Small intestine (tissue), 7 donors: ENCODE data around the gene C10orf143. TPM values are rescaled to one million over a fixed set of nuclear protein-coding genes. Genes with fewer than 3 reads are reported as not detected.

Source experiments
- DNase-seq, 2 donors: peaks; one replicate each; pipeline versions ENCODE4 v3.0.0 to v3.0.0-alpha.2; 2013
- FAIRE-seq: peaks from 2 replicates; lab custom pipeline; 2012; peaks lifted over from hg19 to GRCh38; lab: Jason Lieb, UNC
- H3K27ac ChIP-seq, 3 donors: one replicate each; pipeline ENCODE4 v1.5.1; 2013; ENCODE audit warnings: low read length in 2 of 3, mild to moderate bottlenecking in 2 of 3, control low read depth in 1 of 3, inconsistent platforms in 1 of 3, low read depth in 1 of 3, moderate library complexity in 1 of 3
- H3K27me3 ChIP-seq, 3 donors: one replicate each; pipeline ENCODE4 v1.6.1; 2013; ENCODE audit warnings: low read length in 3 of 3, inconsistent platforms in 1 of 3; ENCODE audit not compliant: control insufficient read depth in 3 of 3, insufficient read depth in 3 of 3
- H3K36me3 ChIP-seq, 3 donors: one replicate each; pipeline ENCODE4 v1.6.1; 2013; ENCODE audit warnings: low read length in 3 of 3, inconsistent platforms in 1 of 3, low read depth in 1 of 3, mild to moderate bottlenecking in 1 of 3, moderate library complexity in 1 of 3; ENCODE audit not compliant: control insufficient read depth in 3 of 3, insufficient read depth in 2 of 3
- H3K4me1 ChIP-seq, 3 donors: one replicate each; pipeline ENCODE4 v1.6.1; 2013; ENCODE audit warnings: low read length in 2 of 3, inconsistent platforms in 1 of 3, low read depth in 1 of 3, mild to moderate bottlenecking in 1 of 3, moderate library complexity in 1 of 3; ENCODE audit not compliant: control insufficient read depth in 3 of 3, insufficient read depth in 2 of 3
- H3K4me3 ChIP-seq, 3 donors: one replicate each; pipeline ENCODE4 v1.5.1; 2013; ENCODE audit warnings: low read length in 3 of 3, control low read depth in 1 of 3, inconsistent platforms in 1 of 3, low read depth in 1 of 3, mild to moderate bottlenecking in 1 of 3, moderate library complexity in 1 of 3
- H3K9me3 ChIP-seq, 2 donors: one replicate each; pipeline ENCODE4 v1.6.1; 2013; ENCODE audit warnings: low read depth in 1 of 2, low read length in 1 of 2; ENCODE audit not compliant: control insufficient read depth in 2 of 2, insufficient read depth in 1 of 2
- WGBS, 3 donors: extraction: QIAGEN DNeasy Blood & Tissue Kit; methylation state at CpG; one replicate each; pipeline ENCODE4 v1.1.7; 2013; 5-methylcytosine and 5-hydroxymethylcytosine counted together
- polyA plus RNA-seq, 4 donors: library from polyadenylated mRNA; stranded (reverse) in 3 of 4; unstranded in 1 of 4; fragments of 200-250 nt in 3 of 4; fragments of 120-200 nt in 1 of 4; gene quantifications; one replicate each; pipeline versions ENCODE4 v1.2.1 to v1.2.3, GENCODE V29; 2013
- donor health status: healthy with polysubstance abuse.
- donor health status: control.
- donor health status: control.
- donor health status: Bipolar disorder and iron deficiency.
- donor health status: healthy.

Gene C10orf143
- polyA plus RNA-seq, 4 donors = 3.7 to 8.1 (median 5.8) TPM

GRCh38 chr10:130062201-130062600, 48.4 kb downstream of the C10orf143 start:
- WGBS, 3 donors = 16 to 72% (median 51%) methylated on average over 3 of the region's 3 CpGs
- Histone ChIP-seq H3K27me3 (no peaks in the 10 kb centered on the region), H3K4me1 (no peaks in the 10 kb centered on the region), H3K4me3 (no peak overlapping the region), H3K9me3 (no peaks in the 10 kb centered on the region), H3K27ac (no peak overlapping the region), H3K36me3 (no peaks in the 10 kb centered on the region)
- no peak for FAIRE-seq
- DNase-seq = peak in 1 of 2 donors; percentile 65

GRCh38 chr10:130061760-130062159, 48.9 kb downstream of the C10orf143 start:
- no peak for FAIRE-seq
- H3K27ac ChIP-seq = no peak overlapping the region

GRCh38 chr10:130054021-130054420, 56.6 kb downstream of the C10orf143 start:
- no peak overlapping the region for H3K4me3 ChIP-seq
- no peak overlapping the region for H3K27ac ChIP-seq
- FAIRE-seq (no peak), DNase-seq (no peak)
- 83 to 92% (median 90%) methylated on average over 3 of the region's 3 CpGs for WGBS, 3 donors
- H3K9me3 ChIP-seq = peaks cover 2% of the 10 kb centered on the region in 2 donors
- H3K4me1 ChIP-seq = no peaks in the 10 kb centered on the region
- no peaks in the 10 kb centered on the region for H3K27me3 ChIP-seq
- no peaks in the 10 kb centered on the region for H3K36me3 ChIP-seq

More at GRCh38 chr10:130061760-130062159, 48.9 kb downstream of the C10orf143 start:
- H3K4me3 ChIP-seq = no peak overlapping the region
- no peaks in the 10 kb centered on the region for H3K9me3 ChIP-seq
- H3K36me3 ChIP-seq = no peaks in the 10 kb centered on the region
- H3K27me3 ChIP-seq = no peaks in the 10 kb centered on the region
- DNase-seq = no peak
- H3K4me1 ChIP-seq = no peaks in the 10 kb centered on the region
- WGBS, 3 donors = 66 to 84% (median 78%) methylated on average over 6 of the region's 6 CpGs

- no peak overlapping the region for H3K4me3 ChIP-seq
- no peak overlapping the region for H3K27ac ChIP-seq
- no peaks in the 10 kb centered on the region for H3K27me3 ChIP-seq
- WGBS, 3 donors = 83 to 89% (median 85%) methylated on average over 11 of the region's 11 CpGs
- no peak for FAIRE-seq
- H3K36me3 ChIP-seq = no peaks in the 10 kb centered on the region
- H3K9me3 ChIP-seq = peaks cover 2% of the 10 kb centered on the region in 2 donors
- no peaks in the 10 kb centered on the region for H3K4me1 ChIP-seq
- no peak for DNase-seq
These were observed 57.1 kb downstream of the C10orf143 start for GRCh38 chr10:130053561-130053960.

- no peak for DNase-seq
- no peaks in the 10 kb centered on the region for H3K36me3 ChIP-seq
- WGBS, 3 donors = 84 to 91% (median 89%) methylated on average over 9 of the region's 9 CpGs
- H3K27me3 ChIP-seq = no peaks in the 10 kb centered on the region
- peaks cover 2% of the 10 kb centered on the region in 2 donors for H3K9me3 ChIP-seq
- no peaks in the 10 kb centered on the region for H3K4me1 ChIP-seq
- H3K4me3 ChIP-seq = no peak overlapping the region
- no peak overlapping the region for H3K27ac ChIP-seq
- FAIRE-seq = no peak
These were observed 58.4 kb downstream of the C10orf143 start for GRCh38 chr10:130052193-130052592.

GRCh38 chr10:130050721-130051120, 59.9 kb downstream of the C10orf143 start:
- Histone ChIP-seq H3K36me3 (no peaks in the 10 kb centered on the region), H3K27ac (no peak overlapping the region), H3K4me3 (no peak overlapping the region), H3K27me3 (no peaks in the 10 kb centered on the region), H3K9me3 (no peaks in the 10 kb centered on the region), H3K4me1 (no peaks in the 10 kb centered on the region)
- FAIRE-seq (no peak), DNase-seq (no peak)
- WGBS, 3 donors = 85 to 86% (median 86%) methylated on average over 12 of the region's 12 CpGs

GRCh38 chr10:130049987-130050386, 60.6 kb downstream of the C10orf143 start:
- no peak for FAIRE-seq
- Histone ChIP-seq H3K4me1 (no peaks in the 10 kb centered on the region), H3K27me3 (no peaks in the 10 kb centered on the region)

GRCh38 chr10:130049244-130049643, 61.4 kb downstream of the C10orf143 start:
- FAIRE-seq (no peak), DNase-seq (no peak)
- Histone ChIP-seq H3K9me3 (no peaks in the 10 kb centered on the region), H3K4me1 (no peaks in the 10 kb centered on the region), H3K27ac (no peak overlapping the region), H3K36me3 (no peaks in the 10 kb centered on the region), H3K4me3 (no peak overlapping the region), H3K27me3 (no peaks in the 10 kb centered on the region)
- 84 to 90% (median 86%) methylated on average over 11 to 12 of the region's 12 CpGs for WGBS, 3 donors

More at GRCh38 chr10:130049987-130050386, 60.6 kb downstream of the C10orf143 start:
- no peak for DNase-seq
- Histone ChIP-seq H3K4me3 (no peak overlapping the region), H3K27ac (no peak overlapping the region), H3K36me3 (no peaks in the 10 kb centered on the region), H3K9me3 (no peaks in the 10 kb centered on the region)
- 76 to 84% (median 83%) methylated on average over 12 of the region's 12 CpGs for WGBS, 3 donors

GRCh38 chr10:130048081-130048480, 62.5 kb downstream of the C10orf143 start:
- DNase-seq (no peak), FAIRE-seq (no peak)
- Histone ChIP-seq H3K27me3 (no peaks in the 10 kb centered on the region), H3K9me3 (no peaks in the 10 kb centered on the region), H3K36me3 (no peaks in the 10 kb centered on the region), H3K4me1 (no peaks in the 10 kb centered on the region), H3K27ac (no peak overlapping the region), H3K4me3 (no peak overlapping the region)
- 71 to 78% (median 72%) methylated on average over 3 of the region's 3 CpGs for WGBS, 3 donors
